GM21390 (cell line): ENCODE results near the gene EWSR1.
"Not testable (repeated sequence)": the region's sequence is repeated elsewhere in the genome, so short reads cannot be mapped to it uniquely, and the experiment has no call there.

Experiments
- ATAC-seq: cut with Tn5 transposase; IDR thresholded peaks from one replicate; pipeline ENCODE4 v1.9.1; 2021; ENCODE audit not compliant: unreplicated experiment

EWSR1 gene

GRCh38 chr22:29334696-29335344 lies 66.8 kb downstream of the EWSR1 start:
- ATAC-seq, result no peak

GRCh38 chr22:29335656-29336055 lies 67.6 kb downstream of the EWSR1 start:
- ATAC-seq, result no peak

GRCh38 chr22:29336751-29337490 lies 68.9 kb downstream of the EWSR1 start:
- ATAC-seq, result no peak

GRCh38 chr22:29337631-29338284 lies 69.7 kb downstream of the EWSR1 start:
- ATAC-seq, result no peak

- ATAC-seq, result no peak
Observed at GRCh38 chr22:29338398-29338797, 70.3 kb downstream of the EWSR1 start.

GRCh38 chr22:29339381-29340235 lies 71.5 kb downstream of the EWSR1 start:
- no peak for ATAC-seq

GRCh38 chr22:29340566-29340965 lies 72.5 kb downstream of the EWSR1 start:
- ATAC-seq, result no peak

GRCh38 chr22:29341056-29341848 lies 73.2 kb downstream of the EWSR1 start:
- no peak for ATAC-seq

- ATAC-seq, result no peak
Observed at GRCh38 chr22:29341849-29342127, 73.7 kb downstream of the EWSR1 start.

GRCh38 chr22:29342177-29342576 lies 74.1 kb downstream of the EWSR1 start:
- no peak for ATAC-seq

- no peak for ATAC-seq
Observed at GRCh38 chr22:29342577-29343312, 74.7 kb downstream of the EWSR1 start.

GRCh38 chr22:29343313-29343805 lies 75.3 kb downstream of the EWSR1 start:
- no peak for ATAC-seq

GRCh38 chr22:29344137-29344536 lies 76.1 kb downstream of the EWSR1 start:
- no peak for ATAC-seq

GRCh38 chr22:29344889-29345288 lies 76.8 kb downstream of the EWSR1 start:
- not testable (repeated sequence) for ATAC-seq

GRCh38 chr22:29345932-29346331 lies 77.9 kb downstream of the EWSR1 start:
- ATAC-seq, result no peak

GRCh38 chr22:29346659-29347058 lies 78.6 kb downstream of the EWSR1 start:
- no peak for ATAC-seq

GRCh38 chr22:29348041-29348440 lies 80.0 kb downstream of the EWSR1 start:
- ATAC-seq, result no peak

- ATAC-seq, result no peak
Observed at GRCh38 chr22:29348956-29349355, 80.9 kb downstream of the EWSR1 start.
